SK-N-SH (cell line): ENCODE measurements around the gene GADD45B. TPM values are rescaled to one million over a fixed set of nuclear protein-coding genes. Genes with fewer than 3 reads are reported as not detected.
A peak's percentile ranks its signal among the peaks of the same experiment; 100 is the strongest.

ENCODE experiments used
- CTCF ChIA-PET: fragments of 300-600, 350-600 bp; formaldehyde crosslinking; extraction: SDS; loops from one replicate; lab custom pipeline; 2021; lab: Yijun Ruan, JAX
- POLR2A ChIA-PET: fragments of 350-600 bp; sonication (Branson Sonifier 250); formaldehyde crosslinking; extraction: SDS; loops from one replicate; lab custom pipeline; 2020; ENCODE audit warnings: antibody characterized with exemption, inconsistent platforms; lab: Yijun Ruan, JAX
- DNase-seq: peaks from one replicate; pipeline ENCODE4 v3.0.0; 2012
- H2AFZ ChIP-seq: fragments of 200-600 bp; sonication (generic); 2 replicates; pipeline ENCODE4 v1.8.1; 2016; ENCODE audit warnings: antibody characterized with exemption, mild to moderate bottlenecking, low read depth
- H3F3A ChIP-seq: fragments of 200-600 bp; sonication (generic); replicated peaks from 2 replicates; pipeline ENCODE3; 2016; ENCODE audit warnings: antibody characterized with exemption, mild to moderate bottlenecking; ENCODE audit not compliant: insufficient read depth
- H3K27ac ChIP-seq, 2 experiments: fragments of 200-500 bp in 1 of 2; fragments of 200-600 bp in 1 of 2; sonication (Bioruptor generic) in 1 of 2; sonication (generic), shearing (Covaris generic) in 1 of 2; 2 replicates each; pipeline versions ENCODE4 v1.5.1 to v1.6.1; 2014 to 2016; ENCODE audit warnings: low read depth in 2 of 2, inconsistent platforms in 1 of 2, low read length in 1 of 2, mild to moderate bottlenecking in 1 of 2, mixed read lengths in 1 of 2
- H3K27me3 ChIP-seq: fragments of 200-600 bp; sonication (generic), shearing (Covaris generic); 2 replicates; pipeline ENCODE4 v1.6.1; 2016; ENCODE audit warnings: mixed run types; ENCODE audit not compliant: insufficient read depth
- H3K36me3 ChIP-seq, 2 experiments: fragments of 200-500 bp in 1 of 2; fragments of 200-600 bp in 1 of 2; sonication (Bioruptor generic) in 1 of 2; sonication (generic) in 1 of 2; replicated peaks in 1 of 2; 2 replicates each; pipeline versions ENCODE3 to v1.5.1; 2014 to 2016; ENCODE audit warnings: low read length in 1 of 2, mild to moderate bottlenecking in 1 of 2; ENCODE audit not compliant: insufficient read depth in 2 of 2, control insufficient read depth in 1 of 2
- H3K4me1 ChIP-seq, 2 experiments: fragments of 200-500 bp in 1 of 2; fragments of 200-600 bp in 1 of 2; sonication (Bioruptor generic) in 1 of 2; sonication (generic), shearing (Covaris generic) in 1 of 2; 2 replicates each; pipeline versions ENCODE4 v1.5.1 to v1.6.1; 2014 to 2016; ENCODE audit warnings: low read depth in 1 of 2, low read length in 1 of 2, mixed run types in 1 of 2; ENCODE audit not compliant: insufficient read depth in 2 of 2, control insufficient read depth in 1 of 2
- H3K4me2 ChIP-seq: fragments of 200-600 bp; sonication (generic), shearing (Covaris generic); 2 replicates; pipeline ENCODE4 v1.6.1; 2017; ENCODE audit warnings: mixed run types
- H3K4me3 ChIP-seq, 2 experiments: fragments of 200-500 bp in 1 of 2; fragments of 200-600 bp in 1 of 2; sonication (Bioruptor generic) in 1 of 2; sonication (generic), shearing (Covaris generic) in 1 of 2; 2 replicates each; pipeline versions ENCODE4 v1.5.1 to v1.8.1; 2014 to 2016; ENCODE audit warnings: low read depth in 2 of 2, inconsistent platforms in 1 of 2, low read length in 1 of 2, mild to moderate bottlenecking in 1 of 2, mixed read lengths in 1 of 2, moderate library complexity in 1 of 2
- H3K79me2 ChIP-seq: fragments of 200-600 bp; sonication (generic); 2 replicates; pipeline ENCODE4 v1.8.1; 2017; ENCODE audit warnings: mild to moderate bottlenecking; ENCODE audit not compliant: insufficient read depth
- H3K9ac ChIP-seq: fragments of 200-600 bp; sonication (generic); 2 replicates; pipeline ENCODE4 v1.6.1; 2017; ENCODE audit warnings: mixed run types
- H3K9me2 ChIP-seq: fragments of 200-600 bp; sonication (generic); 2 replicates; pipeline ENCODE4 v1.6.1; 2017; ENCODE audit warnings: mixed run types
- H3K9me3 ChIP-seq: fragments of 200-600 bp; sonication (generic); 2 replicates; pipeline ENCODE4 v1.6.1; 2017; ENCODE audit warnings: mixed run types, mild to moderate bottlenecking, moderate library complexity
- H4K20me1 ChIP-seq: fragments of 200-600 bp; sonication (generic); 2 replicates; pipeline ENCODE4 v1.6.1; 2017; ENCODE audit warnings: mild to moderate bottlenecking, mixed run types; ENCODE audit not compliant: insufficient read depth
- CHD2 ChIP-seq: fragments of 150-350 bp; IDR thresholded peaks from 2 replicates; pipeline ENCODE4 v1.6.1; 2018; ENCODE audit warnings: low read length; ENCODE audit not compliant: partially characterized antibody
- CTCF ChIP-seq: fragments of 200-600 bp; sonication (generic); IDR thresholded peaks from 2 replicates; pipeline ENCODE4 v1.6.1; 2017; ENCODE audit warnings: antibody characterized with exemption, mild to moderate bottlenecking, moderate library complexity
- ELF1 ChIP-seq: IDR thresholded peaks from 2 replicates; pipeline ENCODE4 v1.4.0; 2012
- EZH2phosphoT487 ChIP-seq: fragments of 200-600 bp; sonication (generic); IDR thresholded peaks from 2 replicates; pipeline ENCODE4 v1.6.1; 2017; ENCODE audit warnings: low read depth, mixed run types, mild to moderate bottlenecking, antibody characterized with exemption, moderate library complexity, borderline replicate concordance
- FOSL2 ChIP-seq: IDR thresholded peaks from 2 replicates; pipeline ENCODE4 v1.4.0; 2012; ENCODE audit warnings: low read depth, mild to moderate bottlenecking, moderate library complexity, borderline replicate concordance
- FOXJ3 ChIP-seq: sonication (generic); formaldehyde crosslinking; IDR thresholded peaks from 2 replicates; pipeline ENCODE4 v1.5.1; 2020; ENCODE audit warnings: mild to moderate bottlenecking, missing genetic modification reagents
- GABPA ChIP-seq: IDR thresholded peaks from 2 replicates; pipeline ENCODE4 v1.4.0; 2012; ENCODE audit warnings: low read depth, mild to moderate bottlenecking
- GATA2 ChIP-seq: sonication (generic); formaldehyde crosslinking; IDR thresholded peaks from 2 replicates; pipeline ENCODE4 v1.5.0; 2020; ENCODE audit warnings: mild to moderate bottlenecking, missing genetic modification reagents
- IRF3 ChIP-seq: fragments of 150-350 bp; IDR thresholded peaks from 2 replicates; pipeline ENCODE4 v1.6.1; 2016; ENCODE audit warnings: mild to moderate bottlenecking, low read depth, low read length
- JUND ChIP-seq: IDR thresholded peaks from 2 replicates; pipeline ENCODE4 v1.4.0; 2012
- MAX ChIP-seq: IDR thresholded peaks from 2 replicates; pipeline ENCODE4 v1.4.0; 2012; ENCODE audit warnings: low read depth
- MEF2A ChIP-seq: IDR thresholded peaks from 2 replicates; pipeline ENCODE4 v1.4.0; 2012; ENCODE audit warnings: low read depth, borderline replicate concordance
- MXI1 ChIP-seq: IDR thresholded peaks from 2 replicates; pipeline ENCODE4 v1.6.1; 2012; ENCODE audit warnings: mild to moderate bottlenecking, low read depth, low read length, improper control_type of control experiment
- NFIC ChIP-seq: IDR thresholded peaks from 2 replicates; pipeline ENCODE4 v1.4.0; 2012; ENCODE audit warnings: borderline replicate concordance
- NRF1 ChIP-seq: IDR thresholded peaks from 2 replicates; pipeline ENCODE4 v1.6.1; 2012; ENCODE audit warnings: low read depth, mild to moderate bottlenecking, low read length
- POLR2AphosphoS5 ChIP-seq: IDR thresholded peaks from 2 replicates; pipeline ENCODE4 v1.6.1; 2012; ENCODE audit warnings: low read depth, low read length
- RAD21 ChIP-seq: IDR thresholded peaks from 2 replicates; pipeline ENCODE4 v1.6.1; 2012; ENCODE audit warnings: mild to moderate bottlenecking, low read length
- RFX5 ChIP-seq: IDR thresholded peaks from 2 replicates; pipeline ENCODE4 v1.6.1; 2012; ENCODE audit warnings: mild to moderate bottlenecking, improper control_type of control experiment, low read length
- SIN3A ChIP-seq: IDR thresholded peaks from 2 replicates; pipeline ENCODE4 v1.6.1; 2012; ENCODE audit warnings: low read depth, mild to moderate bottlenecking, low read length, moderate library complexity, borderline replicate concordance
- SMC3 ChIP-seq: IDR thresholded peaks from 2 replicates; pipeline ENCODE4 v1.6.1; 2012; ENCODE audit warnings: low read depth, low read length, improper control_type of control experiment
- TAF1 ChIP-seq: IDR thresholded peaks from 2 replicates; pipeline ENCODE4 v1.6.1; 2012; ENCODE audit warnings: low read depth, mild to moderate bottlenecking, low read length, moderate library complexity, borderline replicate concordance
- TCF12 ChIP-seq: IDR thresholded peaks from 2 replicates; pipeline ENCODE4 v1.4.0; 2012
- USF1 ChIP-seq: IDR thresholded peaks from 2 replicates; pipeline ENCODE4 v1.4.0; 2012; ENCODE audit warnings: low read depth, borderline replicate concordance
- USF2 ChIP-seq: fragments of 150-350 bp; IDR thresholded peaks from 2 replicates; pipeline ENCODE4 v1.6.1; 2017; ENCODE audit warnings: antibody characterized with exemption, low read length, low read depth, borderline replicate concordance
- YY1 ChIP-seq: IDR thresholded peaks from 2 replicates; pipeline ENCODE4 v1.4.0; 2012; ENCODE audit warnings: low read depth, mild to moderate bottlenecking
- ZBTB33 ChIP-seq: IDR thresholded peaks from 2 replicates; pipeline ENCODE4 v1.4.0; 2012; ENCODE audit warnings: low read depth, borderline replicate concordance
- WGBS: methylation state at CpG from one replicate; pipeline ENCODE4 v1.1.6; 2017; ENCODE audit warnings: low lambda C conversion rate; 5-methylcytosine and 5-hydroxymethylcytosine counted together
- polyA plus RNA-seq, 3 experiments: library from polyadenylated mRNA; depleted of rRNA; stranded (reverse); fragments of >200 nt; gene quantifications; 2 replicates each; pipeline ENCODE4 v1.2.3, GENCODE V29; 2012

The GADD45B gene
- polyA plus RNA-seq, 1 of the 3 experiments (the other 2 are of a cell fraction) = 67.6 TPM

GRCh38 chr19:2427429-2428320 is 48.3 kb upstream of the GADD45B start, which contains the start of gene TIMM13:
Gene TIMM13, minus strand, starts transcription at chr19:2427586. Its CDS starts 53 bp downstream, at chr19:2427533.
- peaks cover 15% of the 10 kb centered on the region for H3F3A ChIP-seq
- peak within 1 kb of the TSS; percentile 97 for H3K9ac ChIP-seq
- DNase-seq = peak; percentile 97
- H3K9me2 ChIP-seq = no peaks in the 10 kb centered on the region
- peaks cover 3 to 36% of the 10 kb centered on the region in 2 experiments for H3K36me3 ChIP-seq
- WGBS = 3% methylated on average over 27 of the region's 77 CpGs
- ChIA-PET CTCF (interaction anchor here (0.8 to 1.7 kb wide), 5 partner anchors 140 to 273 kb away, joined by 3 to 5 read pairs (median 3); no protein-coding TSS in a partner anchor), POLR2A (interaction anchor here (0.5 to 2.6 kb wide), 8 partner anchors 12 to 293 kb away, joined by 3 to 18 read pairs (median 4); partner anchors contain the start of genes DIRAS1, GADD45B and LMNB2)
- no peaks in the 10 kb centered on the region for H3K27me3 ChIP-seq
- H2AFZ ChIP-seq = peak within 1 kb of the TSS; percentile 82
- H3K27ac ChIP-seq = peak within 1 kb of the TSS; percentile 96 to 99
- H3K4me2 ChIP-seq = peak within 1 kb of the TSS; percentile 100
- peaks cover 22% of the 10 kb centered on the region for H4K20me1 ChIP-seq
- H3K9me3 ChIP-seq = no peaks in the 10 kb centered on the region
- peaks cover 17 to 25% of the 10 kb centered on the region in 2 experiments; a peak in 2 of 4 replicates for H3K4me1 ChIP-seq
- H3K4me3 ChIP-seq = peak within 1 kb of the TSS; percentile 97 to 99
- peaks cover 37% of the 10 kb centered on the region for H3K79me2 ChIP-seq
- TF ChIP-seq MAX = peak; percentile 91
- TF ChIP-seq USF1 = peak; percentile 98
- no peak for TF ChIP-seq FOXJ3 (CRISPR knock-in tag)
- TF ChIP-seq POLR2AphosphoS5 = peak; percentile 86
- peak; percentile 49; the same call in 1 of the 2 replicates for TF ChIP-seq ZBTB33
- TF ChIP-seq FOSL2 = no peak
- TF ChIP-seq ELF1 = peak; percentile 93
- peak; percentile 91 for TF ChIP-seq USF2
- TF ChIP-seq TAF1 = peak; percentile 30; the same call in 1 of the 2 replicates
- peak; percentile 85 for TF ChIP-seq GABPA
- TF ChIP-seq SMC3 = no peak
- TF ChIP-seq RAD21 = no peak
- TF ChIP-seq YY1 = peak; percentile 65; the same call in 1 of the 2 replicates
- peak; percentile 7; the same call in 1 of the 2 replicates for TF ChIP-seq MXI1
- peak; percentile 94 for TF ChIP-seq NRF1
- no peak for TF ChIP-seq TCF12
- TF ChIP-seq EZH2phosphoT487 = no peak
- TF ChIP-seq JUND = no peak
- TF ChIP-seq CHD2 = peak; percentile 55
- no peak for TF ChIP-seq MEF2A
- peak; percentile 57; the same call in 1 of the 2 replicates for TF ChIP-seq SIN3A
- TF ChIP-seq IRF3 = no peak
- no peak for TF ChIP-seq CTCF
- no peak for TF ChIP-seq NFIC
- no peak for TF ChIP-seq RFX5
- no peak for TF ChIP-seq GATA2 (CRISPR knock-in tag)
